Eye (tissue), 1 donor: ENCODE measurements around the gene MANF.

Experiments used
- DNase-seq: peaks from one replicate; pipeline ENCODE4 v3.0.0-alpha.2; 2015

MANF gene

DNA sequence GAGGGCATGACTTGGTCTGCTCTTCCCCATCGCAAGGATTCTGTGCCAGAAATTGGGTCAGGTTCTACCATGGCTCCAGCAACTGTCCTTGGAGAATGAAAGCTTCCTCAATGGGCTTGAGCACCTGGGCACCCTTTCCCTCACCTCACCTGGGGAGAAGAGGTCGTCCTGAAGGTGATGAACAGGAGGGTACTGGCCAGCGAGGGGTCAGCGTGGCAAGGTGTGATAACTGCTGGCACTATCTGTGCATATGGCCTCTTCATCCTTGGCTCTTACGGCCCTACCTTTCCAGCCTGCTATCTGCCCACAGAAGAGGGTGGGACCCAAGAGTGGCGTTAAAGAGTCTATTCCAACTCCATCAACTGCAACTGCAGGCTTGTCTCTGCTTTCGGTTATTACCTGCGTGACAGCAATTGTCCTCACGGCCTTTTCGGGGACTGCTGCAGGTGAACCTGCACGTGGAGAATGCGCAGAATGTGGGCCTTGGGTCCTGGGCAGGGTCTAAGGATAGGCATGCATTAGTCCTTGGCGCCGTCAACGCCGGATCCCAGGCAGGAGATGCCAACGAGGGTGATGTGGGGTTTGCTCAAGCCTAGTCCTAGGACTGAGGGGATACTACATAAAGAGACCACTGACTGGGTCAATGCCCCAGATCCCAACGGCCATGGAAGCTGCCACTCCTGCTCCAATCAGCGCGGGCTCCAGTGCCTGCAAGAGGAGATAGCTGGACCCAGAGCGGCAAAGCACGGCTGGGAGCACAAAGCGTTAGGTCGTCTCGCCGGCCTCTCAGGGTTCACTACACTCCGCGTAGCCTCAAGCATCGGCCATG is 5.4 kb downstream of the MANF start:
- DNase-seq: no peak

DNA sequence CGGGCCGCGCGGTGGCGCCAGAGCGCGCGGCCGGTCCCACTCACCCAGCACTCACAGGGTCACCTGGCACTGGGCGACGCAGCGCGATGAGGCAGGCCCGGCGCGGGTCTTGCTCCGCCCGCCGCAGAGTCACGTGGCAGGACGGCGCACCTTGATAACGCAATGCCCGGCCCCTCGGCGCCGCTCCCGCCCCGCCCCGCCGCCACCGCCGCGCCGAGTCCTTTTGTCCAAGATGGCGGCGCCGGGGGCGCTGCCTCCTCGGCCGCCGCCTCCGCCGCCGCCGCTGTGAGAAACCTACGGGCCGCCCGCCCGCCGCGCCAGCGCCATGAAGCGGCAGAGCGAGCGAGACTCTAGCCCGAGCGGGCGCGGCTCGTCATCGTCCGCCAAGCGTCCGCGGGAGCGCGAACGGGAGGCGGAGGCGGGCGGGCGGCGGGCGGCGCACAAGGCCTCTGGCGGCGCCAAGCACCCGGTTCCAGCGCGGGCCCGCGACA is 6.0 kb downstream of the MANF start, which contains the start of gene RBM15B:
RBM15B (plus strand) TSS at position 211 of the 491 bp plus-strand sequence; CDS start at position 326, 115 bp downstream.
- DNase-seq: peak; percentile 98

DNA sequence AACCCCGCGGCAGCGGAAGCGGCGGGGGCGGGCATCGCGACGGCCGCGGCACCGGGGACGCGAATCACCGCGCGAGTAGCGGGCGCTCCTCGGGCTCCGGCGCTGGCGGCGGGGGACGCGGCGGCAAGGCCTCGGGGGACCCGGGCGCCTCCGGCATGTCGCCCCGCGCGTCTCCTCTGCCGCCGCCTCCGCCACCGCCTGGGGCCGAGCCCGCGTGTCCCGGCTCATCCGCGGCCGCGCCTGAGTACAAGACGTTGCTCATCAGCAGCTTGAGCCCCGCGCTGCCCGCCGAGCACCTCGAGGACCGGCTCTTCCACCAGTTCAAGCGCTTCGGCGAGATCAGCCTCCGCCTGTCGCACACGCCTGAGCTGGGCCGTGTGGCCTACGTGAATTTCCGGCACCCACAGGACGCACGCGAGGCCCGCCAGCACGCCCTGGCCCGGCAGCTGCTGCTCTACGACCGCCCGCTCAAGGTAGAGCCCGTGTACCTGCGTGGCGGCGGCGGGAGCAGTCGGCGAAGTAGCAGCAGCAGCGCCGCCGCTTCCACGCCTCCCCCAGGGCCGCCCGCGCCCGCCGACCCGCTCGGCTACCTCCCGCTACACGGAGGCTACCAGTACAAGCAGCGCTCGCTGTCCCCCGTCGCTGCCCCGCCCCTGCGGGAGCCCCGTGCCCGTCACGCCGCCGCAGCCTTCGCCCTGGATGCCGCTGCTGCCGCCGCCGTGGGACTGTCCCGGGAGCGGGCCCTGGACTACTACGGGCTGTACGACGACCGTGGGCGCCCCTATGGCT is 6.7 kb downstream of the MANF start:
- DNase-seq: peak; percentile 74

DNA sequence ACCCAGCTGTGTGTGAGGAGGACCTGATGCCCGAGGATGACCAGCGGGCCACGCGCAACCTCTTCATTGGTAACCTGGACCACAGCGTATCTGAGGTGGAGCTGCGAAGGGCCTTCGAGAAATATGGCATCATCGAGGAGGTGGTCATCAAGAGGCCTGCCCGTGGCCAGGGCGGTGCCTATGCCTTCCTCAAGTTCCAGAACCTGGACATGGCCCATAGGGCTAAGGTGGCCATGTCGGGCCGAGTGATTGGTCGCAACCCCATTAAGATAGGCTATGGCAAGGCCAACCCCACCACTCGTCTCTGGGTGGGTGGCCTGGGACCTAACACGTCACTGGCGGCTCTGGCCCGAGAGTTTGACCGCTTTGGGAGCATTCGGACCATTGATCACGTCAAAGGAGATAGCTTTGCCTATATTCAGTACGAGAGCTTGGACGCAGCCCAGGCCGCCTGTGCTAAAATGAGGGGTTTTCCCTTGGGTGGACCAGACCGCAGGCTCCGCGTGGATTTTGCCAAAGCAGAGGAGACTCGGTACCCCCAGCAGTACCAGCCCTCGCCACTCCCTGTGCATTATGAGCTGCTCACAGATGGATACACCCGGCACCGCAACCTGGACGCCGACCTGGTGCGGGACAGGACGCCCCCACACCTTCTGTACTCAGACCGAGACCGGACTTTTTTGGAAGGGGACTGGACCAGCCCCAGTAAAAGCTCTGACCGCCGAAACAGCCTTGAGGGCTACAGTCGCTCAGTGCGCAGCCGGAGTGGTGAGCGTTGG is 7.5 kb downstream of the MANF start:
- no peak for DNase-seq

DNA sequence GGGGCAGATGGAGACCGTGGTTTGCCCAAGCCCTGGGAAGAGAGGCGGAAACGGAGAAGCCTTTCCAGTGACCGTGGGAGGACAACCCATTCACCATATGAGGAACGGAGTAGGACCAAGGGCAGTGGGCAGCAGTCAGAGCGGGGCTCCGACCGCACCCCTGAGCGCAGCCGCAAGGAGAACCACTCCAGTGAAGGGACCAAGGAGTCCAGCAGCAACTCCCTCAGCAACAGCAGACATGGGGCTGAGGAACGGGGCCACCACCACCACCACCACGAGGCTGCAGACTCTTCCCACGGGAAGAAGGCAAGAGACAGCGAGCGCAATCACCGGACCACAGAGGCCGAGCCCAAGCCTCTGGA is 8.0 kb downstream of the MANF start:
- DNase-seq: no peak

DNA sequence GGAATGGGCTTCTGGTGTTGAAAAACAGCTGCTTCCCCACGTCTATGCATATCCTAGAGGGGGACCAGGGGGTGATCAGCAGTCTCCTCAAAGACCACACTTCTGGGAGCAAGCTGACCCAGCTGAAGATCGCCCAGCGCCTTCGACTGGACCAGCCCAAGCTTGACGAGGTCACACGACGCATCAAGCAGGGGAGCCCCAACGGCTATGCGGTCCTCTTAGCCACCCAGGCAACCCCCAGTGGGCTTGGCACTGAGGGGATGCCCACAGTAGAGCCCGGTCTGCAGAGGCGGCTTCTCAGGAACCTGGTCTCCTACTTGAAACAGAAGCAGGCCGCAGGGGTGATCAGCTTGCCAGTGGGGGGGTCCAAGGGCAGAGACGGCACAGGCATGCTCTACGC is 8.5 kb downstream of the MANF start:
- no peak for DNase-seq

DNA sequence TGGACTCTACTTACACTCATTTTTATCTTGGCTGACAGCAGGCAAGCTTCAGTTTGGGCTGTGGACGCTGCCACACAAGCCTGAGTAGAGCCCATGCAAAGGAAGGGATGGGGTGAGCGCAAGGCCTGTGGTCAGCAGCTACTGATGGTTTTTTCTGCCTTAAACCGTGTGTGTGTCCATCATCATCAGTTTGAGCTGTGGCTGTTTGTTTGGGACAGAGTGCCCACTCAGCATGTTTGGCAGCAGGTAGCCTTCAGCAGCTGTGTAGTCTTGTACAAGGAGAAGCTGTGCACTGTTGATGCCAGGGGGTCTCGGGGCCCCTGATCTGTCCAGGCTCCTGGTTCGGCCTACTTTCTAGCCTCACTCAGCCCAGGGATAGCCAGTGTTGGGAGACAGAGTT is 9.4 kb downstream of the MANF start:
- DNase-seq: no peak

DNA sequence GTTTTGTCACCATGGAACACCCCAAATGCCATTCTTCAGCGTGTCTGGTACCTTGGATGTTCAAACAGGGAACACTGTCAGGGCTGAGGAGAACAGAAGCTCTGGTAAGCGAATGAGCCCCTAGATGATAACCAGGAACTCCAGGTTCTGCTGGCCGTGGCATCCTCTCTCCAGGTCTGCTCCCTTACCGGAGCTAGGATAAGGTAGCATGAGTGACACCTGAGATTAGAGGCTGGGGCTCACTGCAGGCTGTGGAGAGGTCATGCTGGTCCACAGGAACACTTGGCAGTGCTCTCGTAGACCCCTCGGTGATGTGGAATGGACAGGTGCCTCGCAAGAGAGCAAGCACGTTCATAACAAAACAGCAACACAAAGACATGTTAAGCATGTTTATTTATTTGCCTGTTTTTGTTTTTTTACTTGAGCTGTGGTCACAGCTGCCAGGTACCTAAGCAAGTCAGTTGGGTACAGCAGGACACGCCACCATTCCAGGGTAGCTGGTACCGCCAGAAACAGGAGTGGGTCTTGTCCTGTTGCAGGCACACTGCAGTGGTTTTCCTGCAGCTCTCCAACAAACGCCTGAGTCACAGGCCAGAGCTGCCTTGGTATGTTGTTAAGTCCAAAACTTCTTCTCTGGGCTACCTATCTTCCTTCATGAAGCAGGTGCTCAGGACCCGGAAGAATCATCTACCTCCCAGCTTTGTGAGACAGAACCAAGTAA is 10.6 kb downstream of the MANF start:
- DNase-seq: no peak

DNA sequence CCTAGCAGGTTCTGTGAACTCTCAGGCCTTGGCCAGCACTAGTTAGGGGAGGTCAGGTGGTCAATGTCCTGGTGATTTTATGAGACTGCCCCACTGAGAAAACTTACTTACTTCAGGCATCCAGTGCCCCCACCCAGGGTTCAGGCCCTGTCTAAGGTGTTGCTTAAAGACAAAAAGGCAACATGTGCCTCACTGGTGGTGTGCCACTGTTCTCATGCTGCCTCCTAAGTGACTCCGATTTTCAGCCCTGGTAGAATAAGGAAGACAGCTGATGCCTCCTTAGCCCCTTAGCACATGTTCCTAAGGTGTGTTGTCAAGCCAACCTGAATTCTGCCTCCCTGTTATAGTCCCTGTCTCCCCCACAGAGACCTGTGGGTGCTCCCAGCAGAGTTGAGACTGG is 11.3 kb downstream of the MANF start:
- DNase-seq: no peak

DNA sequence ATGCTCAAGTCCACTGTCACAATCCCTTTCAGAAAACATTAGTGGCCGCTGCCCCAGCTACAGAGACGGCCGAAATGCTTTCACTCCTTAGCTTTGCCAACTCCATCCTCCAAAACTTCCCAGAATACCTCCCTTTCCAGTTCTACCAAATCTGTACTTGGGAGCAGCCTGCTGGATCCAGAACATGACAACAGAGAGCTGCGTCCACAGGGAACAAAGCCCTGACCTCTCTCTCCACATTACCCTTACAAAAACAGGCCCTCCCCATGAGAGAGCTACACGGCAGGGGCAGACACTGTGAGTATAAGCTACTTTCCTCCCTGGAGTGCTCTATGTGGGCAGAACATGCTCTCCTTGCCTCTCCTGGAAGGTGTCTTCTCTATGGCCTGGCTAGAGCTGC is 12.3 kb downstream of the MANF start:
- DNase-seq: no peak

DNA sequence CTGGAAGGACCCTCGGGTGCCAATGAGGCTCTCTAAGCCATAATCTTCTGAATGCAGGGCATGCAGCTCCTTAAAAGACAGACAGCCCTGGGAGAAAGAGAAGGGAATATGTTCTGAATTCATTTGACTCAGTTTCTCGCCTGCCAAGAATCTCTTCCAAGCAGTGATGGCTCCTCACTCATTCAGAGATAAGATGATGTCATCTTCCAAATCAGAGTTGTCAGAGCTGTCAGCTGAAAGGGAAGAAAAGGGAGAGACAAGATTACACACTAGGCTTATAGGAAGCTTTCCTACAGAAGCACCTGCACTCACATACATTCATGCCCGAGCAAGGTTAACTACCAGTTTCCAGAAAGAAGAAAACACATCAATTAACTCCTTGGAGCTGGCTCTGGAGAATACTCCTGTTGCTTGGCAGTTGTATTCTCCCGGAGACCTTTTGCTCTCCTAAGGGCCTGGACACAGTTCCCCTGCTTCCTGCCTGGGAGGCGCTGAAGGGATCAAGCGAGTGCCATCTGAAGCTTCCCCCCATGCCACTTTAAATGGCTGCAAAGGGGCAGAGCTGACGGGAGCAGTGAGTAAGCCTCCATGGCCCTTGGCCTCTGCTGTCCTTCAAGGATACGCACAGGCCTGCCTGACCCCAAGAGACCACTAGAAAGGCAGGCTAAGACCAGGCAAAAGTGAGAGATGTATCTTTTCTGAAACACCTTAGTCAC is 13.7 kb downstream of the MANF start:
- no peak for DNase-seq

DNA sequence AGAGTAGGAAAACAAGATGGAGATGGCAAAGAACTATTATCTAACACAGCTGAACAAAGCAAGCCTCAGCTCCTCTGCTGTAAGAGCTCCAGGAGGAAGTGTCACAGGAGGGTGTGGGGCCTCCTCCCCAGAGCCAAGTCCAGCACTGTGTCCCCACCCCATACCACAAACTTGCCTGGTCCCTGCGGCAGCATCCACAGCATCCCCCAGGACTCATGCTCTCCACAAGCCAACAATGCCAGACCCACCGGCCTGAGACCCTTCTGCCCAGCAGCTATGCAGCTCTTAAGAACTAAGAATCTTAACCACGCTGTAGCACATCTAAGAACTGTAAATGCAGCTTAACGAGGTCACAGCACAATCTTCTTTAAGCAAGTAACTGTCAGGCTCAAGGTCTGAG is 15.1 kb downstream of the MANF start:
- DNase-seq: no peak

DNA sequence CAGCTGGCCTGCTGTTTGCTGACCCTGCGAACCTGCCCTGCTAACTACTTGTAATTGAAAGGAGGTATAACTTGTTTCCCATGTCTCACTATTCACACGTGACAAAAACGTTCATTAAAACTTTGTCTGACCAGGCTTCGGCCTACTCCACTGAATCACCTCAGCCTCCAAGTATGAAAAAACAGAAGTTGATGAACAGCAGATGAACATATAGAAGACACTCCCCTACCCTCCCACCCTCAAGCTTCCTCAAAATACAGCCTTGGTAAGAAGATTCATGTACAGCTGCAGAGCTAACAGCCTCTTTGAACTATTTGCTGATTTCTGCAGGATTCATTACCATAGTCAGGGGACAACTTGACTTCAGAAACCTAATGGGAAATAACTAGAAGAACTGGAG is 16.6 kb downstream of the MANF start:
- no peak for DNase-seq

DNA sequence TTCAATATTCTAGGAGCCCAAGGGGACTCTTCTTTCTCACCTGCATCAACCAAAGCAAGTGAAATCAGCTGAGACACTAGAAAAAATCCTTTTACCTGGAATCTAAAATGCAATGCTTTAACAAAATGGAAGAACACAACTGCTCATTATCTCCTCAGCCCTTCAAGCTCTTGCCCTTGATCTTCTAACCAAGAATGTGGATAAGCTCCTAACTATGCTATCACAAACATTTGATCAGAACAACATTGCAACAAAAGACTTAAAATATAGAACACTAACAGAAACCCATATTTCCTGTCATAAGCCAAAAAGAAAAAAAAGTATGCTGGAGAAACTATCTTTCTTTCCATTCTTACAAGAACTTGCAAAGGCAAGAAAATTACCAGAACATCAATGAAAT is 18.6 kb downstream of the MANF start:
- no peak for DNase-seq

DNA sequence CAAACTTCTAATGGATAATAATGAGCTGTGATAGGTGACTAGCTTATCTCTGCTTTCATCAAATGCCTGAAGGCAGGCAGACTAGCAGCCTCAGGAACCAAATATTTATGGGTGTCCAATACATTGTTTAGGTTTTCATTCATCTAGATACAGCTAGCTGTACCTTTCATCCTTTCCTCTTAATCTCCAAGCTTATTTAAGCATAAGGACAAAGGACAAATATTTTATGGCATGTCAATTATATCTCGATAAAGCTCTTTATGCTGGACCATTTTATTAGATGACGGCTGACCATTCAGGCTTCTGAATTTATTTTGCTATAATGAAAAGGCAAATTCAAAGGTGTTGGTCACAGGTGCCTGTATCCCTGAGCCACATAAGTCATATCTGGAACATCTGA is 22.9 kb downstream of the MANF start:
- DNase-seq: no peak

DNA sequence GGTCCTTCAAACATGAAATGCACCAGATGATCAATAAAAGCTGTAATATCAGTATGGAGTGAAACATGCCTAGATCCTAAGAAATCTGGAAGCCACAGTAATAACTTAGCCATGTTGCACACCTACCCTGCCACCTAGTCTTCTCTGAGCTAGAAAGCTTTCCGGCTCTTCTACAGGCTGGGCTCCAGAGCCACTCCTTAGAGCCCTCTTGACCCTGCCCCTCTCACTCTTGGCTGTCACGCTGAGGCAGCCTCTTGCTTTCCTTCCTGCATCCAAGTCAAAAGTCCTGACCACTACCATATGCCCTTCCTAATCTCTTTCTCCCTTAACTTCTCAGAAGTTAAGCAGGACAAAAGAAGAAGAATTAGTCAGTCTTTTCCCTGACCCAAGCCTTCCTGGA is 23.7 kb downstream of the MANF start:
- no peak for DNase-seq

DNA sequence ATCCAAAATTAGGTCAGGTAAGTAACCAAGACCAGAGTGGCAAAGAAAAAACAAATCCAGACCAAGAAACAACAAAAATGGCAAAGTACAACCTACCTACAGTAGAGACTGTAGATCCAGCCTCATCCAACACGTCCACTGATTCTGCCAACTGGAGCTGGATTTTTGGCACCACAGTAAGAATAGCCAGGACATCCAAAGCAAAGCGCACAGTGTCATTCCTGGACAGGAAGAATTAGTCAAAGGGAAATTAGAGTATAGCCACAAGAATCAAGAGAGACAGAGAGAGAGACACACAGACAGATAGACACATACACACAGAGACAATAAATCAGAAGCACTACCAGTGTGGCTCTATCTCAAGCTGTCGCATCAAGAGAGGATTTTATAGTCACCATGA is 37.1 kb downstream of the MANF start:
- DNase-seq: no peak

DNA sequence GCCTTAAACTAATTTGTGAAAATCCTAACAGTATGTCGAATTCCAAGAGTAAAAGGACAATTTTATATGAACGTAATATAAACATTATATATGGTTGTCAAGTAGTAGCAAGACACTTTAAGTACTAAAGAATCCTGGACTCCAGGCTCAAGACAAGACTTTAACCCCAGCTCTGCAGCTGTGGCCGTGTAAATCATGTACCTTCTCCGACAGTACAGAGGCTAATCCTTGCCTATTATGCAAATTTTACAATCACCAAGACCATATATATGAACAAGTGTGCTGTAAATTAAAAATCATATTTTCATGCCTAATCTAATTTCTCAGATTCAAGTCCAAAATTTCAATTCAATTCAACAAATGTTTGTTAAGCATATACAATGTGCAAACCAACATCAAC is 41.8 kb downstream of the MANF start:
- DNase-seq: no peak

DNA sequence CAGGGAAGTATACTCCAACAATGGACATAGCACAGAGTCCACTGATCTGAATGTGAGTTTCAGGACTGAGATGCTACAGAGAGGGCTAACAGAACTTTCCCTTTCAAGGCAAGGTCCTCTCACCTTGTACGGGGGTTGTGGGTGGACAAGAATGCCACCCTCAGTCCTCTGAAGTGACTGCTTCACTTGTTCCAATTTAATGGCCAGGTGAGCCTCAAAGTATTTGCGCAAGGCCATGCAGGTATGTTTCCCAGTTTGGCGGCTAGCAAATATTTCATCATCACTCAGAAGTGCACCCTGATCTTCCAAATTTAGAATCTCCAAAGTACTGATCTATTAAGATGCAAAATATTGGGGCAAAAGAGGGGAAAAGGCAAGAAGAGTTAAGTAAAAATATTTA is 44.0 kb downstream of the MANF start:
- DNase-seq: no peak

DNA sequence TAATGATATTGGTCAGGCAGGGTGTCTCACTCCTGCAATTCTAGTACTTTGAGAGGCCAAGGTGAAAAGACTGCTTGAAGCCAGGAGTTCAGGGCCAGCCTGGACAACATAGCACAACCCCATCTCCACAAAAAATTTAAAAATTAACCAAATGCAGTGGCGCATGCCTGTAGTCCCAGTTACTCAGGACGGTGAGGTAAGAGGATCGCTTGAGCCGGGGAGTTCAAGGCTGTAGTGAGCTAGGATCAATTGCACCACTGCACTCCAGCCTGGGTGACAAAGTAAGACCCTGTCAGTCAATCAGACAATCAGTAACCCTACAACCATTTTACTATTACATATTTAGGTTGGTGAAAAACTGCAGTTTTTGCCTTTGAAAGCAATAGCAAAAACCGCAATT is 49.0 kb downstream of the MANF start:
- DNase-seq: no peak

DNA sequence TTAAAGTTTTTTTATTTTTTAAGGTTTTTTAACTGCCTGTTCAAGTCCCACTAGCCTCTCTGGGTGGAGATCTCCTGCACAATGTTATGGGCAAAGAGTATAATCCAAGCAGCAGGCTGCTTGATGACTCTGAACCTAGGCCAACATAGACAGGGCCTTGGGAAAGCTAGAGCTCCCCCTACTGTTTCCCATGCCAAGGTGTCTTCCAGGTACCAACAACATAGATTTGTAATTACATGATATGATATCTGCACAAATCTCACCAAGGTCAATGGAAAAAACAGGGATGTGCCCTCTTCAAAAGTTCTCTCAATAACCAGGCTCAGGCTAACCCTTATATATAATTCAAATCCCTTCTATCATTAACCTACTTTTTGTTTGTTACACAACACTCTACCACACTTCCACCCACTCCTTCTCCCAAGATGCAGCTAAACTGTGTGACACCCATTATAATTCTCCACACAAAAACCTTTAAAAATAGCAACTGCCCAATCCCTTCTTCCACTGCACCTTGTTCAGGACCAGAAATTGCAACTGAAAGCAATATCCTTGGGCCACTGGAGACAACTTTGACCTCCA is 49.7 kb downstream of the MANF start:
- peak; percentile 59 for DNase-seq
